Smooth muscle cell (in vitro differentiated cells): Measurements from ENCODE around the gene KIF25. TPM values are rescaled to one million over a fixed set of nuclear protein-coding genes. Genes with fewer than 3 reads are reported as not detected.

Experiments
- DNase-seq: peaks from one replicate; lab custom pipeline; 2025; ENCODE audit not compliant: unreplicated experiment; lab: John Stamatoyannopoulos, UW
- H2AFZ ChIP-seq: fragments of 200-600 bp; sonication (generic); 2 replicates; pipeline ENCODE4 v1.6.0; 2016; ENCODE audit warnings: antibody characterized with exemption, low read depth, mild to moderate bottlenecking
- H3F3A ChIP-seq: fragments of 200-600 bp; sonication (generic); 2 replicates; pipeline ENCODE4 v1.6.0; 2017; ENCODE audit warnings: antibody characterized with exemption, low read depth
- H3K27ac ChIP-seq: fragments of 200-600 bp; sonication (generic); 2 replicates; pipeline ENCODE4 v1.5.1; 2016; ENCODE audit warnings: low read depth, mild to moderate bottlenecking
- H3K27me3 ChIP-seq: fragments of 200-600 bp; sonication (generic); 2 replicates; pipeline ENCODE4 v1.6.1; 2016; ENCODE audit warnings: low read depth, mild to moderate bottlenecking
- H3K36me3 ChIP-seq: fragments of 200-600 bp; sonication (generic); 2 replicates; pipeline ENCODE4 v1.5.1; 2016; ENCODE audit warnings: low read depth
- H3K4me1 ChIP-seq: fragments of 200-600 bp; sonication (generic); 2 replicates; pipeline ENCODE4 v1.5.1; 2016; ENCODE audit warnings: low read depth
- H3K4me2 ChIP-seq: fragments of 200-600 bp; sonication (generic); 2 replicates; pipeline ENCODE4 v1.6.0; 2016; ENCODE audit warnings: mild to moderate bottlenecking
- H3K4me3 ChIP-seq: fragments of 200-600 bp; sonication (generic); 2 replicates; pipeline ENCODE4 v1.5.1; 2016; ENCODE audit warnings: mild to moderate bottlenecking
- H3K79me2 ChIP-seq: fragments of 200-600 bp; sonication (generic); 2 replicates; pipeline ENCODE4 v1.6.0; 2016; ENCODE audit warnings: low read depth, mild to moderate bottlenecking
- H3K9ac ChIP-seq: fragments of 200-600 bp; sonication (generic); 2 replicates; pipeline ENCODE4 v1.6.0; 2016; ENCODE audit warnings: low read depth
- H3K9me3 ChIP-seq: fragments of 200-600 bp; sonication (generic); replicated peaks from 2 replicates; pipeline ENCODE4 v1.5.1; 2016; ENCODE audit warnings: low read depth
- H4K20me1 ChIP-seq: fragments of 200-600 bp; sonication (generic); 2 replicates; pipeline ENCODE4 v1.6.0; 2016; ENCODE audit warnings: low read depth
- CTCF ChIP-seq: fragments of 200-600 bp; sonication (generic); IDR thresholded peaks from 2 replicates; pipeline ENCODE4 v1.5.1; 2017; ENCODE audit warnings: borderline replicate concordance, mild to moderate bottlenecking, antibody characterized with exemption; ENCODE audit not compliant: insufficient read depth, poor library complexity, severe bottlenecking
- WGBS: methylation state at CpG from one replicate; pipeline ENCODE4 v1.1.7; 2016; ENCODE audit warnings: low lambda C conversion rate; 5-methylcytosine and 5-hydroxymethylcytosine counted together
- polyA plus RNA-seq: library from polyadenylated mRNA; unstranded; fragments of >200 nt; fragmentation: Nextera tagmentation; extraction: Ambion mirVana; gene quantifications from 2 replicates; pipeline ENCODE4 v1.2.1, GENCODE V29; 2016
- total RNA-seq: library from RNA; depleted of rRNA; stranded (reverse); fragments of >200 nt; gene quantifications from 2 replicates; pipeline ENCODE4 v1.2.3, GENCODE V29; 2014

KIF25 gene
- total and polyA plus RNA-seq, 2 experiments from 2014 or later = 0.22 to 1.5 TPM

GRCh38 chr6:168002804-168003203 is 5.3 kb downstream of the KIF25 start:
- Histone ChIP-seq H3K9ac (no peak overlapping the region), H3K36me3 (no peaks in the 10 kb centered on the region), H3K4me2 (no peak overlapping the region), H4K20me1 (no peaks in the 10 kb centered on the region), H3K27ac (no peak overlapping the region), H3K27me3 (no peaks in the 10 kb centered on the region), H3K9me3 (no peaks in the 10 kb centered on the region), H2AFZ (no peak overlapping the region), H3K4me3 (no peak overlapping the region), H3F3A (peaks cover 13% of the 10 kb centered on the region), H3K4me1 (no peaks in the 10 kb centered on the region), H3K79me2 (no peaks in the 10 kb centered on the region)
- no peak for TF ChIP-seq CTCF
- 96% methylated on average over 6 of the region's 6 CpGs for WGBS
- DNase-seq = no peak

GRCh38 chr6:168004023-168004422 is 6.6 kb downstream of the KIF25 start:
- WGBS = 83% methylated on average over 7 of the region's 7 CpGs
- no peaks in the 10 kb centered on the region for H3K79me2 ChIP-seq
- no peaks in the 10 kb centered on the region for H3K36me3 ChIP-seq
- no peak overlapping the region for H2AFZ ChIP-seq
- peaks cover 25% of the 10 kb centered on the region for H3F3A ChIP-seq
- H3K9me3 ChIP-seq = no peaks in the 10 kb centered on the region
- H3K4me3 ChIP-seq = no peak overlapping the region
- no peak overlapping the region for H3K4me2 ChIP-seq
- H3K27ac ChIP-seq = no peak overlapping the region
- DNase-seq = no peak
- no peaks in the 10 kb centered on the region for H4K20me1 ChIP-seq
- no peaks in the 10 kb centered on the region for H3K4me1 ChIP-seq
- no peak overlapping the region for H3K9ac ChIP-seq
- TF ChIP-seq CTCF = no peak
- no peaks in the 10 kb centered on the region for H3K27me3 ChIP-seq

- no peak for TF ChIP-seq CTCF
- Histone ChIP-seq H3K36me3 (no peaks in the 10 kb centered on the region), H3K27me3 (no peaks in the 10 kb centered on the region), H3F3A (peaks cover 26% of the 10 kb centered on the region), H3K79me2 (no peaks in the 10 kb centered on the region), H2AFZ (no peak overlapping the region), H3K4me3 (no peak overlapping the region), H3K9ac (no peak overlapping the region), H3K9me3 (no peaks in the 10 kb centered on the region), H3K27ac (no peak overlapping the region), H3K4me2 (no peak overlapping the region), H3K4me1 (no peaks in the 10 kb centered on the region), H4K20me1 (no peaks in the 10 kb centered on the region)
- WGBS = 95% methylated on average over 11 of the region's 11 CpGs
- no peak for DNase-seq
Measured at GRCh38 chr6:168004945-168005344, 7.5 kb downstream of the KIF25 start.

GRCh38 chr6:168005796-168006195 is 8.3 kb downstream of the KIF25 start:
- no peak overlapping the region for H3K4me3 ChIP-seq
- no peaks in the 10 kb centered on the region for H3K79me2 ChIP-seq
- H3F3A ChIP-seq = peaks cover 26% of the 10 kb centered on the region
- 97% methylated on average over 6 of the region's 6 CpGs for WGBS
- no peak overlapping the region for H3K4me2 ChIP-seq
- H3K9me3 ChIP-seq = peaks cover 5% of the 10 kb centered on the region
- no peak for DNase-seq
- no peaks in the 10 kb centered on the region for H4K20me1 ChIP-seq
- TF ChIP-seq CTCF = no peak
- no peaks in the 10 kb centered on the region for H3K27me3 ChIP-seq
- H3K27ac ChIP-seq = no peak overlapping the region
- H3K36me3 ChIP-seq = no peaks in the 10 kb centered on the region
- no peak overlapping the region for H2AFZ ChIP-seq
- H3K9ac ChIP-seq = no peak overlapping the region
- no peaks in the 10 kb centered on the region for H3K4me1 ChIP-seq
